ENCODE data around the gene VSTM4. TPM values are rescaled to one million over a fixed set of nuclear protein-coding genes. Genes with fewer than 3 reads are reported as not detected.
A peak's percentile ranks its signal among the peaks of the same experiment; 100 is the strongest.

The VSTM4 gene
- total and polyA plus RNA-seq, 2 of the 4 experiments (the other 2 are of a cell fraction) = 2.4 to 2.9 TPM

GRCh38 chr10:49008505-49009198 is 106.7 kb downstream of the VSTM4 start:
- Histone ChIP-seq H3K36me3 (ENCODE audit: control insufficient read depth, insufficient read depth, low read length) (no peaks in the 10 kb centered on the region), H2AK5ac (ENCODE audit: low read depth, low read length) (no peak overlapping the region), H3K27me3 (ENCODE audit: control insufficient read depth, insufficient read depth, low read length) (peaks cover 6% of the 10 kb centered on the region), H4K8ac (ENCODE audit: low read depth in 2 of 2, low read length in 2 of 2) (no peak overlapping the region), H3K9me3 (ENCODE audit: control insufficient read depth, insufficient read depth, low read length) (no peaks in the 10 kb centered on the region), H4K5ac (ENCODE audit: low read depth, low read length) (no peak overlapping the region), H3K9me1 (ENCODE audit: insufficient read depth, low read length) (no peaks in the 10 kb centered on the region), H3K18ac (ENCODE audit: low read depth, low read length) (no peak overlapping the region), H3K9ac (ENCODE audit: low read depth, low read length) (no peak overlapping the region), H2BK20ac (ENCODE audit: low read depth, low read length) (no peak overlapping the region), H2BK120ac (ENCODE audit: low read depth, low read length) (no peak overlapping the region), H3K4me1 (ENCODE audit: control insufficient read depth, insufficient read depth, low read length) (peaks cover 6% of the 10 kb centered on the region; the same call in 1 of the 2 replicates), H3K4me2 (ENCODE audit: low read depth, low read length) (no peak overlapping the region; the same call in 1 of the 2 replicates), H4K91ac (ENCODE audit: insufficient read depth, low read depth, low read length) (no peak overlapping the region), H2AFZ (replicated peaks; ENCODE audit: low read length, poor library complexity) (no peak overlapping the region), H3K14ac (replicated peaks; ENCODE audit: low read depth, low read length) (no peak overlapping the region), H3K27ac (ENCODE audit: insufficient read depth, low read length) (no peak overlapping the region), H2BK5ac (ENCODE audit: low read depth, low read length, poor library complexity, severe bottlenecking) (no peak overlapping the region), H2BK15ac (ENCODE audit: low read depth, low read length) (no peak overlapping the region), H3K4me3 (ENCODE audit: insufficient read depth, low read depth, low read length) (no peak overlapping the region), H3K79me1 (ENCODE audit: low read depth in 1 of 2, low read length in 2 of 2) (no peaks in the 10 kb centered on the region), H4K20me1 (ENCODE audit: insufficient read depth, low read length) (no peaks in the 10 kb centered on the region), H2AK9ac (replicated peaks; ENCODE audit: low read depth, low read length, poor library complexity) (no peak overlapping the region), H3K23ac (ENCODE audit: low read depth, low read length) (no peak overlapping the region), H3K56ac (ENCODE audit: extremely low read depth, insufficient read depth, low read length) (no peak overlapping the region), H3K4ac (ENCODE audit: low read depth, low read length) (no peak overlapping the region)
- dilution Hi-C loops (cut with HindIII; ENCODE audit: low sequenced_read_pairs, unreplicated experiment) (no loop called here), intact Hi-C loops (cut with micrococcal nuclease) (no loop called here), in situ Hi-C loops (cut with MboI; ENCODE audit: low sequenced_read_pairs) (no loop called here)
- no peak for DNase-seq
- ChIA-PET CTCF (no interaction called here), POLR2A (ENCODE audit: unreplicated experiment) (interaction anchor here (0.7 kb wide), 1 partner anchor 104 kb away, joined by 4 read pairs; no protein-coding TSS in a partner anchor)
- ATAC-seq (ENCODE audit: low read depth) = peak; percentile 43
- BruUV-seq (replicated peaks) = no TSS peak
- no peak for TF ChIP-seq SMC3 (IDR thresholded peaks at IDR 0.05; ENCODE audit: low read depth, low read length)
- no peak for TF ChIP-seq MXI1 (IDR thresholded peaks at IDR 0.05; ENCODE audit: borderline replicate concordance, low read depth, low read length)
- no peak for TF ChIP-seq MAFK (IDR thresholded peaks at IDR 0.05; ENCODE audit: low read depth, low read length)
- 28% methylated on average over 7 of the region's 13 CpGs; no CpG with 5 or more reads in 1 of the 2 experiments for WGBS, 2 experiments (ENCODE audit: extremely low coverage in 2 of 2, insufficient read length in 1 of 2)
